ENCODE measurements around the gene FCRL1.

FCRL1 gene

GRCh38 chr1:157798211-157798610 lies 21.7 kb downstream of the FCRL1 start:
- DNase-seq: no peak

- no peak for DNase-seq
These were observed 34.7 kb downstream of the FCRL1 start for GRCh38 chr1:157785248-157785647.

GRCh38 chr1:157784801-157785200 lies 35.1 kb downstream of the FCRL1 start:
- no peak for DNase-seq

- DNase-seq: no peak
These were observed 37.0 kb downstream of the FCRL1 start for GRCh38 chr1:157782931-157783330.

- DNase-seq: no peak
These were observed 38.9 kb downstream of the FCRL1 start for GRCh38 chr1:157781048-157781447.

- DNase-seq: no peak
These were observed 42.9 kb downstream of the FCRL1 start, which contains the start of gene FCRL2 for GRCh38 chr1:157776971-157777391. Gene FCRL2 (minus strand): TSS chr1:157777132. CDS start chr1:157777073, 59 bp downstream.

- no peak for DNase-seq
These were observed 44.6 kb downstream of the FCRL1 start for GRCh38 chr1:157775101-157775870.

- DNase-seq: no peak
These were observed 45.5 kb downstream of the FCRL1 start for GRCh38 chr1:157774412-157774811.

GRCh38 chr1:157773493-157774350 lies 46.2 kb downstream of the FCRL1 start:
- no peak for DNase-seq

GRCh38 chr1:157771661-157772425 lies 48.1 kb downstream of the FCRL1 start:
- DNase-seq: no peak

GRCh38 chr1:157770442-157771043 lies 49.4 kb downstream of the FCRL1 start:
- no peak for DNase-seq

- DNase-seq: no peak
These were observed 53.1 kb downstream of the FCRL1 start for GRCh38 chr1:157766792-157767191.

- no peak for DNase-seq
These were observed 61.9 kb downstream of the FCRL1 start for GRCh38 chr1:157758018-157758417.

GRCh38 chr1:157753611-157754010 lies 66.3 kb downstream of the FCRL1 start:
- no peak for DNase-seq

- no peak for DNase-seq
These were observed 68.6 kb downstream of the FCRL1 start for GRCh38 chr1:157751283-157751682.

- no peak for DNase-seq
These were observed 71.6 kb downstream of the FCRL1 start for GRCh38 chr1:157748262-157748817.
